DOHH2 (cell line): ENCODE measurements around the gene GPR180.

Experiments
- H3F3A ChIP-seq: fragments of 200-600 bp; sonication (generic), shearing (Covaris generic); 2 replicates; pipeline ENCODE4 v1.6.0; 2016; ENCODE audit warnings: antibody characterized with exemption, mild to moderate bottlenecking; ENCODE audit not compliant: control insufficient read depth, insufficient read depth
- H3K27ac ChIP-seq: fragments of 200-600 bp; sonication (generic); 2 replicates; pipeline ENCODE4 v1.5.1; 2014; ENCODE audit warnings: low read depth, mild to moderate bottlenecking, low read length, moderate library complexity
- H3K27me3 ChIP-seq: fragments of 200-600 bp; sonication (generic); 2 replicates; pipeline ENCODE4 v1.6.1; 2014; ENCODE audit warnings: mild to moderate bottlenecking, low read length, mixed read lengths; ENCODE audit not compliant: control insufficient read depth
- H3K36me3 ChIP-seq: fragments of 200-600 bp; sonication (generic); 2 replicates; pipeline ENCODE4 v1.6.1; 2014; ENCODE audit warnings: mild to moderate bottlenecking, low read length, moderate library complexity, mixed read lengths; ENCODE audit not compliant: control insufficient read depth
- H3K4me1 ChIP-seq: fragments of 200-600 bp; sonication (generic); 2 replicates; pipeline ENCODE4 v1.6.1; 2014; ENCODE audit warnings: mild to moderate bottlenecking, low read length, mixed read lengths; ENCODE audit not compliant: control insufficient read depth
- H3K4me2 ChIP-seq: fragments of 200-600 bp; sonication (generic); 2 replicates; pipeline ENCODE4 v1.6.0; 2014; ENCODE audit warnings: mild to moderate bottlenecking, low read length, moderate library complexity
- H3K4me3 ChIP-seq: fragments of 200-600 bp; sonication (generic); 2 replicates; pipeline ENCODE4 v1.5.1; 2014; ENCODE audit warnings: mild to moderate bottlenecking, low read length, mixed read lengths
- H3K79me2 ChIP-seq: fragments of 200-600 bp; sonication (generic); 2 replicates; pipeline ENCODE4 v1.6.1; 2014; ENCODE audit warnings: mild to moderate bottlenecking, low read length, mixed read lengths; ENCODE audit not compliant: control insufficient read depth
- H3K9me2 ChIP-seq: fragments of 200-600 bp; sonication (generic); replicated peaks from 2 replicates; pipeline ENCODE4 v1.6.1; 2014; ENCODE audit warnings: mild to moderate bottlenecking, low read length, mixed read lengths; ENCODE audit not compliant: control insufficient read depth
- H3K9me3 ChIP-seq: fragments of 200-600 bp; sonication (generic); 2 replicates; pipeline ENCODE4 v1.6.1; 2014; ENCODE audit warnings: antibody characterized with exemption, low read length, mixed read lengths; ENCODE audit not compliant: control insufficient read depth, insufficient read depth
- H4K20me1 ChIP-seq: fragments of 200-600 bp; sonication (generic); 2 replicates; pipeline ENCODE4 v1.6.0; 2014; ENCODE audit warnings: low read depth, mild to moderate bottlenecking, antibody characterized with exemption, low read length, moderate library complexity; ENCODE audit not compliant: control insufficient read depth, insufficient read depth
- EZH2phosphoT487 ChIP-seq: fragments of 200-600 bp; sonication (generic); IDR thresholded peaks from 2 replicates; pipeline ENCODE4 v1.6.1; 2017; ENCODE audit warnings: borderline replicate concordance, mild to moderate bottlenecking, antibody characterized with exemption, low read length, moderate library complexity, mixed read lengths
- TF ChIP-seq, protein P1 (sequence below): fragments of 200-600 bp; sonication (generic); IDR thresholded peaks from one replicate; pipeline ENCODE4 v1.5.1; 2014; ENCODE audit warnings: antibody characterized with exemption, mild to moderate bottlenecking, low read depth, low read length; ENCODE audit not compliant: poor library complexity, severe bottlenecking

GPR180 gene

GRCh38 chr13:94559222-94559795, 42.3 kb upstream of the GPR180 start:
- H3F3A ChIP-seq = no peaks in the 10 kb centered on the region
- no peaks in the 10 kb centered on the region for H4K20me1 ChIP-seq
- H3K4me3 ChIP-seq = no peak overlapping the region
- TF ChIP-seq, protein P1, sequence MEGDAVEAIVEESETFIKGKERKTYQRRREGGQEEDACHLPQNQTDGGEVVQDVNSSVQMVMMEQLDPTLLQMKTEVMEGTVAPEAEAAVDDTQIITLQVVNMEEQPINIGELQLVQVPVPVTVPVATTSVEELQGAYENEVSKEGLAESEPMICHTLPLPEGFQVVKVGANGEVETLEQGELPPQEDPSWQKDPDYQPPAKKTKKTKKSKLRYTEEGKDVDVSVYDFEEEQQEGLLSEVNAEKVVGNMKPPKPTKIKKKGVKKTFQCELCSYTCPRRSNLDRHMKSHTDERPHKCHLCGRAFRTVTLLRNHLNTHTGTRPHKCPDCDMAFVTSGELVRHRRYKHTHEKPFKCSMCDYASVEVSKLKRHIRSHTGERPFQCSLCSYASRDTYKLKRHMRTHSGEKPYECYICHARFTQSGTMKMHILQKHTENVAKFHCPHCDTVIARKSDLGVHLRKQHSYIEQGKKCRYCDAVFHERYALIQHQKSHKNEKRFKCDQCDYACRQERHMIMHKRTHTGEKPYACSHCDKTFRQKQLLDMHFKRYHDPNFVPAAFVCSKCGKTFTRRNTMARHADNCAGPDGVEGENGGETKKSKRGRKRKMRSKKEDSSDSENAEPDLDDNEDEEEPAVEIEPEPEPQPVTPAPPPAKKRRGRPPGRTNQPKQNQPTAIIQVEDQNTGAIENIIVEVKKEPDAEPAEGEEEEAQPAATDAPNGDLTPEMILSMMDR = no peak
- no peak for TF ChIP-seq EZH2phosphoT487
- H3K79me2 ChIP-seq = no peaks in the 10 kb centered on the region
- no peaks in the 10 kb centered on the region for H3K36me3 ChIP-seq
- H3K4me1 ChIP-seq = no peaks in the 10 kb centered on the region
- no peaks in the 10 kb centered on the region for H3K9me3 ChIP-seq
- H3K9me2 ChIP-seq = no peaks in the 10 kb centered on the region
- no peaks in the 10 kb centered on the region for H3K27me3 ChIP-seq
- no peak overlapping the region for H3K4me2 ChIP-seq
- no peak overlapping the region for H3K27ac ChIP-seq

DNA sequence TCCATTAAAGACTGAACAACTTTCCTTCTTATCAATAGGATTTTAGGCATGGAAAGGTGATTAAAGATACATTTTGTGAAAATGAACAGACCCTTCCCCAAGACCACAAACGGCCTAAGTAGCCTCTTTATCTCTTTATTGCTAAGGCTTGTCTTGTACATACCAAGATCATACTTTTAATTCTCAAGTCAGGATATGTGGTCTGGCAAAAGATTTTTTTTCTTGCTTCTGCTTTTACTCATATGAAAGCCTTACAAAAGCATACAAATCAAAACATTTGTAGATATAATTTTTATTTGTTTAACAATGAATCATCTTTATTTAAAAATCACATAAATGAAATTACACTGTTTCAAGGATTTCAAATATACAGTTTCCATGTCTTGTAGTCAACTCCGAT, 41.5 kb upstream of the GPR180 start:
- Histone ChIP-seq H3K4me2 (no peak overlapping the region), H3K4me3 (no peak overlapping the region), H3K27me3 (no peaks in the 10 kb centered on the region), H3F3A (no peaks in the 10 kb centered on the region), H4K20me1 (no peaks in the 10 kb centered on the region), H3K27ac (no peak overlapping the region), H3K4me1 (no peaks in the 10 kb centered on the region), H3K36me3 (no peaks in the 10 kb centered on the region), H3K9me2 (no peaks in the 10 kb centered on the region), H3K79me2 (no peaks in the 10 kb centered on the region), H3K9me3 (no peaks in the 10 kb centered on the region)
- TF ChIP-seq, protein P1 = no peak
- no peak for TF ChIP-seq EZH2phosphoT487

DNA sequence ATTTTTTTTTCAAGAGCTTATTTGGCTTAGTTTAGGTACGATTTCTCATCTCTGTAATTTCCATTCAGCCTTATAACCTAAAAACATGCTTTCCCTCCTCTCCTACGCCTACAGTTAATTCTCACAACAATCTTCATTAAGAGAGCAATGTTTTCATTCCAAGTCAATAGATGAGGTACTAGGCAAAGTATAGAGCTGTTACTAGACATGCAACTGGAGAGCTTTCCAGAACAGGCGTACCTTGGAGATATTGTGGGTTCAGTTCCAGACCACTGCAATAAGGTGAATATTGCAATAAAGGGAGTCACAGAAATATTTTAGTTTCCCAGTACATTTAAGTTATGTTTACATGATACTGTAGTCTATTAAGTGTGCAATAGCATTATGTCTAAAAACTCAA, 40.5 kb upstream of the GPR180 start:
- H3K27me3 ChIP-seq = no peaks in the 10 kb centered on the region
- H3K4me3 ChIP-seq = no peak overlapping the region
- no peaks in the 10 kb centered on the region for H3K9me3 ChIP-seq
- no peak overlapping the region for H3K27ac ChIP-seq
- no peak overlapping the region for H3K4me2 ChIP-seq
- H3K79me2 ChIP-seq = no peaks in the 10 kb centered on the region
- H3K9me2 ChIP-seq = no peaks in the 10 kb centered on the region
- no peaks in the 10 kb centered on the region for H3F3A ChIP-seq
- no peaks in the 10 kb centered on the region for H3K4me1 ChIP-seq
- no peak for TF ChIP-seq EZH2phosphoT487
- TF ChIP-seq, protein P1 = no peak
- no peaks in the 10 kb centered on the region for H4K20me1 ChIP-seq
- no peaks in the 10 kb centered on the region for H3K36me3 ChIP-seq

GRCh38 chr13:94567581-94567980, 34.1 kb upstream of the GPR180 start:
- no peak overlapping the region for H3K4me2 ChIP-seq
- peaks cover 20% of the 10 kb centered on the region for H3K36me3 ChIP-seq
- no peak overlapping the region for H3K4me3 ChIP-seq
- H3K79me2 ChIP-seq = no peaks in the 10 kb centered on the region
- H3K9me2 ChIP-seq = no peaks in the 10 kb centered on the region
- no peaks in the 10 kb centered on the region for H4K20me1 ChIP-seq
- no peaks in the 10 kb centered on the region for H3K9me3 ChIP-seq
- no peaks in the 10 kb centered on the region for H3K4me1 ChIP-seq
- TF ChIP-seq, protein P1 = no peak
- TF ChIP-seq EZH2phosphoT487 = no peak
- H3K27ac ChIP-seq = no peak overlapping the region
- H3K27me3 ChIP-seq = no peaks in the 10 kb centered on the region
- H3F3A ChIP-seq = no peaks in the 10 kb centered on the region
